ENCODE results near the gene RAPGEF1. TPM values are rescaled to one million over a fixed set of nuclear protein-coding genes. Genes with fewer than 3 reads are reported as not detected.

RAPGEF1 gene
- total RNA-seq, 1 experiment from 2014 or later, result 6.1 TPM

- Histone ChIP-seq H3K36me3 (ENCODE audit: insufficient read depth, low read length) (no peaks in the 10 kb centered on the region), H3K27ac (ENCODE audit: low read length) (no peak overlapping the region)
Observed at GRCh38 chr9:131636593-131636992, 103.3 kb downstream of the RAPGEF1 start.

GRCh38 chr9:131635892-131636291 lies 104.0 kb downstream of the RAPGEF1 start:
- H3K9me3 ChIP-seq (ENCODE audit: low read length), result no peaks in the 10 kb centered on the region

More at GRCh38 chr9:131636593-131636992, 103.3 kb downstream of the RAPGEF1 start:
- Histone ChIP-seq H3K27me3 (ENCODE audit: low read length) (no peaks in the 10 kb centered on the region), H3K9me3 (ENCODE audit: low read length) (no peaks in the 10 kb centered on the region), H3K9me2 (replicated peaks; ENCODE audit: insufficient read depth, low read length) (no peaks in the 10 kb centered on the region), H3K9ac (ENCODE audit: low read length) (no peak overlapping the region), H2AFZ (ENCODE audit: low read length) (no peak overlapping the region), H3K4me3 (ENCODE audit: low read length) (no peak overlapping the region), H4K20me1 (ENCODE audit: insufficient read depth, low read depth, low read length) (no peaks in the 10 kb centered on the region; the same call in 1 of the 2 replicates), H3K79me2 (ENCODE audit: low read length) (no peaks in the 10 kb centered on the region), H3K4me1 (ENCODE audit: low read length) (no peaks in the 10 kb centered on the region), H3K4me2 (ENCODE audit: low read depth, low read length, poor library complexity, severe bottlenecking) (no peak overlapping the region)
- no peak for DNase-seq

DNA sequence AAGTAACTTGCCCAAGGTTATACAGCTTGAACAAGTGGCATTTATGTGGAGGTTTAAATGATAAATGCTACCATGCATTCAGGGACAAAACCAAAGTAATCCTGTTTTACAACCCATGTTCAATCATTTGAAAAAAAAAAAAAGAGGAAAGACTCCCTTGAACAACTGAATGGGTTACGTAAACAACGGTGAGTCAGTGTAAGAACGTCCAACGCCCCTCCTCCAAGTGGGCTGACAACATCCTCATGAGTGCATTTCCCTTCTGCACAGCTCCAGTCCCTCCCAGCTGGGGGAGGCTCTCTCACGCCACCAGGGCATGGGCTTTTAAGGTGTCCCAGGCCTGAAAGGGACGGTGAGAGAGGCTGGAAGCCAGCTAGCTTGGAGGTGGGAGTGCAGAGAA lies 104.6 kb downstream of the RAPGEF1 start:
- no peaks in the 10 kb centered on the region for H3K79me2 ChIP-seq (ENCODE audit: low read length)
- peaks cover 5% of the 10 kb centered on the region; the same call in 1 of the 2 replicates for H4K20me1 ChIP-seq (ENCODE audit: insufficient read depth, low read depth, low read length)
- no peak for DNase-seq
- H3K9me3 ChIP-seq (ENCODE audit: low read length), result no peaks in the 10 kb centered on the region
- H3K4me3 ChIP-seq (ENCODE audit: low read length), result no peak overlapping the region
- no peak overlapping the region for H3K9ac ChIP-seq (ENCODE audit: low read length)
- no peaks in the 10 kb centered on the region for H3K27me3 ChIP-seq (ENCODE audit: low read length)
- H3K9me2 ChIP-seq (replicated peaks; ENCODE audit: insufficient read depth, low read length), result no peaks in the 10 kb centered on the region
- H3K27ac ChIP-seq (ENCODE audit: low read length), result no peak overlapping the region
- H3K4me2 ChIP-seq (ENCODE audit: low read depth, low read length, poor library complexity, severe bottlenecking), result no peak overlapping the region
- H3K36me3 ChIP-seq (ENCODE audit: insufficient read depth, low read length), result no peaks in the 10 kb centered on the region
- no peaks in the 10 kb centered on the region for H3K4me1 ChIP-seq (ENCODE audit: low read length)
- no peak overlapping the region for H2AFZ ChIP-seq (ENCODE audit: low read length)

More at GRCh38 chr9:131635892-131636291, 104.0 kb downstream of the RAPGEF1 start:
- Histone ChIP-seq H3K27me3 (ENCODE audit: low read length) (no peaks in the 10 kb centered on the region), H3K9me2 (replicated peaks; ENCODE audit: insufficient read depth, low read length) (no peaks in the 10 kb centered on the region), H3K9ac (ENCODE audit: low read length) (no peak overlapping the region), H3K4me2 (ENCODE audit: low read depth, low read length, poor library complexity, severe bottlenecking) (no peak overlapping the region), H3K27ac (ENCODE audit: low read length) (no peak overlapping the region), H3K4me1 (ENCODE audit: low read length) (no peaks in the 10 kb centered on the region), H3K36me3 (ENCODE audit: insufficient read depth, low read length) (no peaks in the 10 kb centered on the region), H3K4me3 (ENCODE audit: low read length) (no peak overlapping the region), H2AFZ (ENCODE audit: low read length) (no peak overlapping the region), H4K20me1 (ENCODE audit: insufficient read depth, low read depth, low read length) (peaks cover 5% of the 10 kb centered on the region; the same call in 1 of the 2 replicates), H3K79me2 (ENCODE audit: low read length) (no peaks in the 10 kb centered on the region)
- no peak for DNase-seq

DNA sequence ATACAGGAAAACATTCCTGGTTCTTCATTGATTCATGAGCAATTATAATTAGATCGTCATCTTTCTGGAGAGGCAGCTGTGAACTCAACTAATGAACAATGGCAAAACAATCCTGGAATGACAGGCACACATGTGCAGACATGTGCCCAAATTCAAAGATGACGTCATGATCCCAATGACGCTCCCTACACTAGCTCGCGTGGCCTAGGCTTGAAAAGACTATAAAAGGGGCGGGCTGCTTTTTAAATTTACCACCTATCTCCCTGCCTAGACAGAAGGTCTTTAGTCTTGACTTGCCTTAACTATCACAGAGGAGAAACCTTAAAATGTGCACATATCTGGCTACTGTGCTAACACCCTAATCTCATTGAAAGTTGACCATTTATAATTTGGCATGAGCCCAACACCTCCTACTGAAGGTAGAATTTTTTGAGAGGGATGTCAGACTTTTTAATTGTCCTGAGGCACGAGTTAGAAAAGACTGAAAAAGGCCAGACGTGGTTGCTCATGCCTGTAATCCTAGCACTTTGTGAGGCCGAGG lies 106.3 kb downstream of the RAPGEF1 start:
- Histone ChIP-seq H2AFZ (ENCODE audit: low read length) (no peak overlapping the region), H3K27ac (ENCODE audit: low read length) (no peak overlapping the region), H3K9me3 (ENCODE audit: low read length) (no peaks in the 10 kb centered on the region), H3K27me3 (ENCODE audit: low read length) (no peaks in the 10 kb centered on the region), H3K36me3 (ENCODE audit: insufficient read depth, low read length) (no peaks in the 10 kb centered on the region), H4K20me1 (ENCODE audit: insufficient read depth, low read depth, low read length) (0 out of 2 replicates have a peak, but pooled peaks cover 5% of the 10 kb centered on the region), H3K4me3 (ENCODE audit: low read length) (no peak overlapping the region), H3K9ac (ENCODE audit: low read length) (no peak overlapping the region), H3K4me1 (ENCODE audit: low read length) (no peaks in the 10 kb centered on the region), H3K9me2 (replicated peaks; ENCODE audit: insufficient read depth, low read length) (no peaks in the 10 kb centered on the region), H3K79me2 (ENCODE audit: low read length) (no peaks in the 10 kb centered on the region), H3K4me2 (ENCODE audit: low read depth, low read length, poor library complexity, severe bottlenecking) (no peak overlapping the region)
- DNase-seq, result no peak

GRCh38 chr9:131631306-131631705 lies 108.6 kb downstream of the RAPGEF1 start:
- Histone ChIP-seq H3K79me2 (ENCODE audit: low read length) (no peaks in the 10 kb centered on the region), H3K4me2 (ENCODE audit: low read depth, low read length, poor library complexity, severe bottlenecking) (no peak overlapping the region), H3K9me3 (ENCODE audit: low read length) (no peaks in the 10 kb centered on the region), H4K20me1 (ENCODE audit: insufficient read depth, low read depth, low read length) (0 out of 2 replicates have a peak, but pooled peaks cover 5% of the 10 kb centered on the region), H3K9ac (ENCODE audit: low read length) (no peak overlapping the region), H2AFZ (ENCODE audit: low read length) (no peak overlapping the region), H3K27me3 (ENCODE audit: low read length) (no peaks in the 10 kb centered on the region), H3K4me3 (ENCODE audit: low read length) (no peak overlapping the region), H3K4me1 (ENCODE audit: low read length) (no peaks in the 10 kb centered on the region), H3K36me3 (ENCODE audit: insufficient read depth, low read length) (no peaks in the 10 kb centered on the region), H3K9me2 (replicated peaks; ENCODE audit: insufficient read depth, low read length) (no peaks in the 10 kb centered on the region), H3K27ac (ENCODE audit: low read length) (no peak overlapping the region)
- DNase-seq, result no peak

DNA sequence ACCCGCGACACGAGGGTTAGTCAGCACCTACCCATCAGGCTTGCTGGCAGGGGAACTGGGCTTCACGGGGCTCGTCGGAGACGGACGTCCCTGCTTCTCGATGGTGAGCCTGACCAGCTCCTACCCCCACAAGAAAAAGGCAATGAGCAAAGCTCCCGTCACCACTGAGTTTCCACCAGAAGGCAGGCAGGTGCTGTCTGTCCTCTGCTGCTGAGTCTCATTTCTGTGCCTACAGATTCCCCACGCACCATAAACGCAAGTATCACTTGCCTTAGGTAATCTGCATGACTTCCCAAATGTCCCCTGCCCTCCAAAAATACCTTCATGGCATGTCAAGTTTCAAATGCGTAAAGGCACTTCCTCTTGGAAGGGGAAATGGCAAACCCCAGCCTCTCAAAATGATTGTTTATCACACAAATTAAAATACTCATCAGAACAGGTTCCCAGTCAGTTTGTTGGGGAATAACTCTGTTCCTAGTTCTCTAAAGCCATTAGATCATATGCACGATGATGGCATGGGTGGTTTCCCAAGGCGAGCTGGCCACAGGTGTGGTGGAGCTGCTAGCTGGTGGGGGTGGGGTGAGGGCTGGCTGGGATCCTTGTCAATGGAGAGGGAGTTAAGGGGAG lies 109.6 kb downstream of the RAPGEF1 start:
- Histone ChIP-seq H3K4me1 (ENCODE audit: low read length) (no peaks in the 10 kb centered on the region), H3K36me3 (ENCODE audit: insufficient read depth, low read length) (no peaks in the 10 kb centered on the region), H3K27ac (ENCODE audit: low read length) (no peak overlapping the region), H4K20me1 (ENCODE audit: insufficient read depth, low read depth, low read length) (0 out of 2 replicates have a peak, but pooled peaks cover 5% of the 10 kb centered on the region), H3K27me3 (ENCODE audit: low read length) (no peaks in the 10 kb centered on the region), H3K9me3 (ENCODE audit: low read length) (no peaks in the 10 kb centered on the region), H3K79me2 (ENCODE audit: low read length) (no peaks in the 10 kb centered on the region), H2AFZ (ENCODE audit: low read length) (no peak overlapping the region), H3K4me2 (ENCODE audit: low read depth, low read length, poor library complexity, severe bottlenecking) (no peak overlapping the region), H3K9ac (ENCODE audit: low read length) (no peak overlapping the region), H3K4me3 (ENCODE audit: low read length) (no peak overlapping the region), H3K9me2 (replicated peaks; ENCODE audit: insufficient read depth, low read length) (no peaks in the 10 kb centered on the region)
- no peak for DNase-seq

- Histone ChIP-seq H3K4me1 (ENCODE audit: low read length) (no peaks in the 10 kb centered on the region), H4K20me1 (ENCODE audit: insufficient read depth, low read depth, low read length) (0 out of 2 replicates have a peak, but pooled peaks cover 5% of the 10 kb centered on the region), H3K9me3 (ENCODE audit: low read length) (no peaks in the 10 kb centered on the region), H3K4me2 (ENCODE audit: low read depth, low read length, poor library complexity, severe bottlenecking) (no peak overlapping the region), H3K79me2 (ENCODE audit: low read length) (no peaks in the 10 kb centered on the region), H3K4me3 (ENCODE audit: low read length) (no peak overlapping the region), H3K9me2 (replicated peaks; ENCODE audit: insufficient read depth, low read length) (no peaks in the 10 kb centered on the region), H3K36me3 (ENCODE audit: insufficient read depth, low read length) (no peaks in the 10 kb centered on the region), H2AFZ (ENCODE audit: low read length) (no peak overlapping the region), H3K27me3 (ENCODE audit: low read length) (no peaks in the 10 kb centered on the region), H3K9ac (ENCODE audit: low read length) (no peak overlapping the region), H3K27ac (ENCODE audit: low read length) (no peak overlapping the region)
- no peak for DNase-seq
Observed at GRCh38 chr9:131629825-131630204, 110.1 kb downstream of the RAPGEF1 start.

DNA sequence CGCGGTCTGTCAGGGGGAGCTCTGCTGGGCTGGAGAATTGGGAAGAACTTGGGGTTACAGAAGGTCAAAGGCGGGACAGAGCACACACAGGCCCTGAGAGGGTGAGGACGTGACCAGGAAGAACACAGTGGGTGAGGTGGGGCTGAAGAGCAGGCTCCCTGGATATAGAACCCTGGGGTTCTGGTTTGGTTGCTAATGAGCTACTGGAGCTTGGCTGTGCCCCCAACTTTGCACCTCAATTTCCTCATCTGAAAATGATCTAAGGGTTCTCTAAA lies 110.7 kb downstream of the RAPGEF1 start:
- H3K27me3 ChIP-seq (ENCODE audit: low read length), result no peaks in the 10 kb centered on the region

More for the DNA sequence above, 110.7 kb downstream of the RAPGEF1 start:
- 0 out of 2 replicates have a peak, but pooled peaks cover 5% of the 10 kb centered on the region for H4K20me1 ChIP-seq (ENCODE audit: insufficient read depth, low read depth, low read length)
- H3K79me2 ChIP-seq (ENCODE audit: low read length), result no peaks in the 10 kb centered on the region
- no peak overlapping the region for H3K27ac ChIP-seq (ENCODE audit: low read length)
- H2AFZ ChIP-seq (ENCODE audit: low read length), result no peak overlapping the region
- no peaks in the 10 kb centered on the region for H3K9me3 ChIP-seq (ENCODE audit: low read length)
- no peak overlapping the region for H3K9ac ChIP-seq (ENCODE audit: low read length)
- no peaks in the 10 kb centered on the region for H3K36me3 ChIP-seq (ENCODE audit: insufficient read depth, low read length)
- DNase-seq, result no peak
- H3K4me2 ChIP-seq (ENCODE audit: low read depth, low read length, poor library complexity, severe bottlenecking), result no peak overlapping the region
- no peaks in the 10 kb centered on the region for H3K9me2 ChIP-seq (replicated peaks; ENCODE audit: insufficient read depth, low read length)
- H3K4me3 ChIP-seq (ENCODE audit: low read length), result no peak overlapping the region
- no peaks in the 10 kb centered on the region for H3K4me1 ChIP-seq (ENCODE audit: low read length)
